Measurements from ENCODE around the gene DNAJC5G.

DNAJC5G gene

GRCh38 chr2:27275211-27276150 is at the start of gene DNAJC5G:
TSS of gene DNAJC5G (plus strand) at chr2:27275433. CDS start at chr2:27276729, 1,296 bp downstream.
- DNase-seq = no peak

- DNase-seq = no peak
Measured at GRCh38 chr2:27225526-27225925, 49.7 kb upstream of the DNAJC5G start.

- no peak for DNase-seq
Measured at GRCh38 chr2:27227501-27227900, 47.7 kb upstream of the DNAJC5G start.

- DNase-seq = no peak
Measured at GRCh38 chr2:27231921-27232320, 43.3 kb upstream of the DNAJC5G start.

- no peak for DNase-seq
Measured at GRCh38 chr2:27233341-27233740, 41.9 kb upstream of the DNAJC5G start.

- DNase-seq = no peak
Measured at GRCh38 chr2:27236136-27236535, 39.1 kb upstream of the DNAJC5G start.

- no peak for DNase-seq
Measured at GRCh38 chr2:27236626-27237025, 38.6 kb upstream of the DNAJC5G start.

- DNase-seq = no peak
Measured at GRCh38 chr2:27237341-27237945, 37.8 kb upstream of the DNAJC5G start.

- DNase-seq = no peak
Measured at GRCh38 chr2:27238976-27239375, 36.3 kb upstream of the DNAJC5G start.

- no peak for DNase-seq
Measured at GRCh38 chr2:27240406-27240805, 34.8 kb upstream of the DNAJC5G start.

- no peak for DNase-seq
Measured at GRCh38 chr2:27241761-27242613, 33.2 kb upstream of the DNAJC5G start.

GRCh38 chr2:27242614-27242951 is 32.6 kb upstream of the DNAJC5G start:
- no peak for DNase-seq

- no peak for DNase-seq
Measured at GRCh38 chr2:27243391-27244130, 31.7 kb upstream of the DNAJC5G start.

GRCh38 chr2:27245116-27245515 is 30.1 kb upstream of the DNAJC5G start:
- DNase-seq = no peak

GRCh38 chr2:27245626-27246025 is 29.6 kb upstream of the DNAJC5G start:
- DNase-seq = no peak

- DNase-seq = no peak
Measured at GRCh38 chr2:27247893-27248292, 27.3 kb upstream of the DNAJC5G start.

- DNase-seq = no peak
Measured at GRCh38 chr2:27249159-27249890, 25.9 kb upstream of the DNAJC5G start.

- peak; percentile 30 for DNase-seq
Measured at GRCh38 chr2:27249891-27250651, 25.2 kb upstream of the DNAJC5G start.

GRCh38 chr2:27250652-27251379 is 24.4 kb upstream of the DNAJC5G start:
- DNase-seq = no peak

- no peak for DNase-seq
Measured at GRCh38 chr2:27251766-27252165, 23.5 kb upstream of the DNAJC5G start.

All from activated CD4-positive, alpha-beta T cell treated with anti-CD3 and anti-CD28 coated beads, Interleukin-2, amount 50 U/mL, for 4 hours (primary cell).